Prostate gland (tissue), 2 donors: ENCODE measurements around the gene MBNL2. TPM values are rescaled to one million over a fixed set of nuclear protein-coding genes. Genes with fewer than 3 reads are reported as not detected.

Source experiments
- DNase-seq: peaks from one replicate; pipeline ENCODE4 v3.0.0-alpha.2; 2019; ENCODE audit warnings: low spot score
- H3K27ac ChIP-seq, 2 donors: fragments of 200-600 bp; sonication (generic); 2 replicates each; pipeline ENCODE4 v1.5.1; 2017 to 2019
- H3K27me3 ChIP-seq: fragments of 200-600 bp; sonication (generic); replicated peaks from 2 replicates; pipeline ENCODE4 v1.5.1; 2019; ENCODE audit not compliant: insufficient read depth
- H3K36me3 ChIP-seq, 2 donors: fragments of 200-600 bp; sonication (generic); 1 replicate in 1 of 2; 2 replicates in 1 of 2; pipeline versions ENCODE4 v1.5.1 to v1.8.1; 2017 to 2019
- H3K4me1 ChIP-seq: fragments of 200-600 bp; sonication (generic); replicated peaks from 2 replicates; pipeline ENCODE4 v1.5.1; 2019
- H3K4me3 ChIP-seq, 2 donors: fragments of 200-600 bp; sonication (generic); 2 replicates each; pipeline ENCODE4 v1.5.1; 2017 to 2019
- H3K9me3 ChIP-seq: fragments of 200-600 bp; sonication (generic); 2 replicates; pipeline ENCODE4 v1.5.1; 2017
- POLR2A ChIP-seq: fragments of 450-650 bp; IDR thresholded peaks from one replicate; pipeline ENCODE4 v1.6.1; 2016; ENCODE audit warnings: antibody characterized with exemption, mild to moderate bottlenecking
- POLR2AphosphoS5 ChIP-seq: sonication (generic); formaldehyde crosslinking; IDR thresholded peaks from one replicate; pipeline ENCODE4 v1.6.1; 2017; ENCODE audit warnings: antibody characterized with exemption
- WGBS: methylation state at CpG from one replicate; pipeline ENCODE4 v1.1.5; 2018; 5-methylcytosine and 5-hydroxymethylcytosine counted together
- intact Hi-C: fragments of 100-400 bp; cut with DNase I; formaldehyde crosslinking; loops from one replicate; pipeline ENCODE4 v1.14.2; 2022
- total RNA-seq, 2 donors: library from RNA; depleted of rRNA; stranded (reverse); fragments of >200 nt; gene quantifications; one replicate each; pipeline ENCODE4 v1.1.0, GENCODE V29; 2016
- TF ChIP-seq, protein P1 (sequence below), 4 experiments: fragments of 200-600 bp in 2 of 4; fragments of 450-650 bp in 2 of 4; sonication (generic) in 2 of 4; IDR thresholded peaks; 1 replicate in 3 of 4; 2 replicates in 1 of 4; pipeline ENCODE4 v1.5.1; 2016 to 2019; ENCODE audit warnings: antibody characterized with exemption in 4 of 4, mild to moderate bottlenecking in 2 of 4, moderate library complexity in 2 of 4

The MBNL2 gene
- total RNA-seq, 2 donors from 2014 or later: 59.1 to 85.7 TPM

DNA sequence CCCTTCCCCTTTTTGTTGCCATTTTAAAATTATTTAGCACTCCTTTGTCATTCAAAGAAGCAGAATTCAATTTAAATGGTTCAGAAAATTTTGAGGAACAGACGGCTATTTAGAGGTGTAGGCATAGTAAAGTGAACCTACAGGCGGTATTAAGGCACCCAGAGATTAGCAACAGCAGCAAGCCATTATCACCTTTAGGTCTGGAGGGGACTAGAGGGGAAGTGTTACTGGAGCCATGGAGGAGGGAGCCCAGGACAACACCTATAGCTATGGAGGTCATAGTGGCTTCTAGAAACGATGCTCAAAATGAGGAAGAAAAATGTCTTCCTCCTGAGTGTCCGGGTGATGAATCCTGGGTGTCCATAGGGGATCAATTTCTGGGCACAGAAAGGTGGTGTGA is 25.8 kb upstream of the MBNL2 start:
- no peak for DNase-seq
- Histone ChIP-seq H3K36me3 (no peaks in the 10 kb centered on the region), H3K4me3 (no peak overlapping the region), H3K27me3 (no peaks in the 10 kb centered on the region), H3K9me3 (no peaks in the 10 kb centered on the region), H3K27ac (no peak overlapping the region), H3K4me1 (no peaks in the 10 kb centered on the region)
- whole genome bisulfite sequencing: 86% methylated on average over 4 of the region's 4 CpGs
- intact Hi-C loops: no loop called here
- TF ChIP-seq, protein P1, sequence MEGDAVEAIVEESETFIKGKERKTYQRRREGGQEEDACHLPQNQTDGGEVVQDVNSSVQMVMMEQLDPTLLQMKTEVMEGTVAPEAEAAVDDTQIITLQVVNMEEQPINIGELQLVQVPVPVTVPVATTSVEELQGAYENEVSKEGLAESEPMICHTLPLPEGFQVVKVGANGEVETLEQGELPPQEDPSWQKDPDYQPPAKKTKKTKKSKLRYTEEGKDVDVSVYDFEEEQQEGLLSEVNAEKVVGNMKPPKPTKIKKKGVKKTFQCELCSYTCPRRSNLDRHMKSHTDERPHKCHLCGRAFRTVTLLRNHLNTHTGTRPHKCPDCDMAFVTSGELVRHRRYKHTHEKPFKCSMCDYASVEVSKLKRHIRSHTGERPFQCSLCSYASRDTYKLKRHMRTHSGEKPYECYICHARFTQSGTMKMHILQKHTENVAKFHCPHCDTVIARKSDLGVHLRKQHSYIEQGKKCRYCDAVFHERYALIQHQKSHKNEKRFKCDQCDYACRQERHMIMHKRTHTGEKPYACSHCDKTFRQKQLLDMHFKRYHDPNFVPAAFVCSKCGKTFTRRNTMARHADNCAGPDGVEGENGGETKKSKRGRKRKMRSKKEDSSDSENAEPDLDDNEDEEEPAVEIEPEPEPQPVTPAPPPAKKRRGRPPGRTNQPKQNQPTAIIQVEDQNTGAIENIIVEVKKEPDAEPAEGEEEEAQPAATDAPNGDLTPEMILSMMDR (IDR thresholded peaks at IDR 0.05): no peak
- no peak for TF ChIP-seq POLR2A
- TF ChIP-seq POLR2AphosphoS5: no peak

DNA sequence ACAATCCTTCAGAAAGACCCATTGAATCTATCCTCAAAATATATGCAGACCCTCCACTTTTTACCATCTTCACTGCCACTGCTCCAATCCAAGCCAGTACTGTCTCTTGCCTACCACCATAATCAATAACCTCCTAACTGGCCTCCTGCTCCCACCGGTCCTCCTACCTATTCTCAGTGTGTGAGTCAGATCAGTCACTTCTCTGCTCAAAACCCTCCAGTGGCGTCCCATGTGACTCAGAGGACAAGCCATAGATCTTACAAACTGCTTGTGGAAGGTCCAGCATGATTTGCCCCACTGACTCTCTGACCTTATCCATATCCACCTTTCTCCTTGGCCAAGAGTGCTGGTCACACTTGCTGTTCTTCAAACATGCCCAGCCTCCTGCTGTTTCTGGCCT is 23.4 kb upstream of the MBNL2 start:
- no peaks in the 10 kb centered on the region for H3K36me3 ChIP-seq
- WGBS: 93% methylated on average over 2 of the region's 2 CpGs

DNA sequence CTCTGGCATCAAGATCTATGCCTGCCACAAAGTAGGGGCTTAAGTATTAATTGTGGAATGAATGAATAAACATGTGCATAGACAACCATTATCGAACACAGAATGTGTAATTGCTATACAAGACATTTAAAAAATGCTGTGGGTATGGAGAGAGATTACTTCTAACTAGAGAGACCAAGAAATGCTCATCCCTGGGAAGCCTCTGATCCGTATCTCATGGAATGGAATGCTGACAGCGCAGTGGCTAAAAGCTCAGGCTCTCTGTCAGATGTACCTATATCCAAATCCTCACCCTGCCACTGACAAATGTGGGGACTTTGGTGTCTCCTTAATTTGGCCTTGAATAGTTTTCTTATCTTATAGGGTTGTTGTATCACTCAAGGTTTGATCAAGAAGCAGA is 22.7 kb upstream of the MBNL2 start:
- no peak overlapping the region for H3K27ac ChIP-seq
- TF ChIP-seq POLR2AphosphoS5: no peak
- no peak for TF ChIP-seq POLR2A
- TF ChIP-seq, protein P1 (IDR thresholded peaks at IDR 0.05): no peak
- no peaks in the 10 kb centered on the region for H3K36me3 ChIP-seq
- H3K4me3 ChIP-seq: no peak overlapping the region
- WGBS: 96% methylated on average over 3 of the region's 3 CpGs
- intact Hi-C loops: no loop called here
- no peaks in the 10 kb centered on the region for H3K9me3 ChIP-seq
- DNase-seq: no peak
- H3K4me1 ChIP-seq: no peaks in the 10 kb centered on the region
- H3K27me3 ChIP-seq: no peaks in the 10 kb centered on the region

More for the DNA sequence above, 23.4 kb upstream of the MBNL2 start:
- no peak overlapping the region for H3K4me3 ChIP-seq
- DNase-seq: no peak
- H3K4me1 ChIP-seq: no peaks in the 10 kb centered on the region
- no peak for TF ChIP-seq POLR2AphosphoS5
- TF ChIP-seq POLR2A: no peak
- TF ChIP-seq, protein P1 (IDR thresholded peaks at IDR 0.05): no peak
- intact Hi-C loops: no loop called here
- H3K27ac ChIP-seq: no peak overlapping the region
- no peaks in the 10 kb centered on the region for H3K9me3 ChIP-seq
- H3K27me3 ChIP-seq: no peaks in the 10 kb centered on the region

DNA sequence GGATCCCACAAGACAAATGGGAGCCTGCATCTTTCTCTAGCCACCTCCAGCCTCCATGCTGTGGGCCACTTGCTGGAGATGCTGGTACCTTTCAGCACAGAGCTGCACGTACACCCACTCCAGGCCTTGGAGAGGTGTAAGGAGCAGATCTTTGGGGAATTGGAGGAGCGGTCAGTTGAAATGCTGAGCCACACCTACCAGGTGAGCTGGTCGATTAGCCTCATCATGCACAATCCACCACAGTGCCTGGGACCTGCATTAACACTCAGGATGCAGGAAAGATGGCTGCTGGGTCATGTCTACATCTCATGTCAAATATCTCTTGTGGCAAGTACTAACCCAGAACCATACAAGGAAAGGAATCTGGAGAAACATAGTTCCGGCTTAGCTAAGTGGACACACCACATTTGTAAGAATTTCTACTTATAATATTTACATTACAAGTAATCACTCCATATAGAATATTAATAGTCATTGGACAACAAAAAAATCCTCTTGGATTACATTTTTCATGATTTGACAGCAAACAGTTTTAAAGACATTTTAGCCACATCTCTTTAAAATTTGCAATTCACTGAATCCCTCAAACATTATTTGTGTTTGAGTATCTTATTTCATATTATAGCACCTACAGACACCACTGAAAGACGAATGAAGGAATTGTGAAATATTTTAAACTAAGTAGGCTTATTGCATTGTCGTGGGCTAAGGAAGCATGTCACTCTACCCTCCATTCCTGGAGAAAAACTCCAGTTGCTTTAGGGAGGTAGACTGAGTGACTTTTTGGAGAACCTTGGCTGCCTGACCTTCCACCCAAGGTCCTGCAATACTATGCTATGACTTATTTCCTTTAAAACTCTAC is 21.8 kb upstream of the MBNL2 start:
- no peak overlapping the region for H3K4me3 ChIP-seq
- H3K27me3 ChIP-seq: no peaks in the 10 kb centered on the region
- intact Hi-C loops: no loop called here
- H3K27ac ChIP-seq: no peak overlapping the region
- TF ChIP-seq POLR2A (no peak), POLR2AphosphoS5 (no peak)
- TF ChIP-seq, protein P1 (IDR thresholded peaks at IDR 0.05): no peak
- WGBS: 87% methylated on average over 6 of the region's 6 CpGs
- H3K36me3 ChIP-seq: no peaks in the 10 kb centered on the region
- H3K9me3 ChIP-seq: no peaks in the 10 kb centered on the region
- no peak for DNase-seq
- no peaks in the 10 kb centered on the region for H3K4me1 ChIP-seq

DNA sequence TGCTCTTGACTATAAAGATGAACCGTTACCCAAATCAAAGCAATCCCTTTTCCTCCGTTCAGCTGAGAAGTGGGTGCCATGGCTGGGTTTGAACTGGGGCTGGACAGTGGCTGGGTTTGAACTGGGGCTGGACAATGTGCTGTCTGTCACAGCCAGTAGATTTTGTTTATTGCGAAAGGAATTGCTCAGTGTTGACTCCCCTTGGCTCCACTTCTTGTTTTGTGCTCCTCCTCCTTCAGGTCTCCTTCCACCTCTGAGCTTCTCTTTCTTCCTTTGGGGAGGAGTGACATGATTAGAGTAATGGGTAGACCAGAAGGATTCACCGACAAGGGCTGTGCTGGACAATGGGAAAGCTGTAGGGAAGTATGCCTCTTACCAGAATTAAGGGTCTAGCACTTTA is 19.4 kb upstream of the MBNL2 start:
- Histone ChIP-seq H3K36me3 (no peaks in the 10 kb centered on the region), H3K4me1 (no peaks in the 10 kb centered on the region), H3K4me3 (no peak overlapping the region), H3K27ac (no peak overlapping the region), H3K27me3 (no peaks in the 10 kb centered on the region), H3K9me3 (no peaks in the 10 kb centered on the region)
- intact Hi-C loops: no loop called here
- WGBS: 89% methylated on average over 4 of the region's 4 CpGs
- TF ChIP-seq POLR2A: no peak
- no peak for TF ChIP-seq POLR2AphosphoS5
- TF ChIP-seq, protein P1 (IDR thresholded peaks at IDR 0.05): no peak
- DNase-seq: no peak
